AG09319 (cell line): Measurements from ENCODE around the gene FEM1C.

Experiments
- DNase-seq: peaks from one replicate; pipeline ENCODE4 v3.0.0-alpha.2; 2010; ENCODE audit warnings: low read depth; ENCODE audit errors: extremely low read depth
- CTCF ChIP-seq: IDR thresholded peaks from 2 replicates; pipeline ENCODE4 v1.5.1; 2011; ENCODE audit warnings: low read depth, mild to moderate bottlenecking, inconsistent platforms, low read length, moderate library complexity

The FEM1C gene

GRCh38 chr5:115535479-115536035, 9.0 kb downstream of the FEM1C start:
- no peak for TF ChIP-seq CTCF
- DNase-seq: no peak

DNA sequence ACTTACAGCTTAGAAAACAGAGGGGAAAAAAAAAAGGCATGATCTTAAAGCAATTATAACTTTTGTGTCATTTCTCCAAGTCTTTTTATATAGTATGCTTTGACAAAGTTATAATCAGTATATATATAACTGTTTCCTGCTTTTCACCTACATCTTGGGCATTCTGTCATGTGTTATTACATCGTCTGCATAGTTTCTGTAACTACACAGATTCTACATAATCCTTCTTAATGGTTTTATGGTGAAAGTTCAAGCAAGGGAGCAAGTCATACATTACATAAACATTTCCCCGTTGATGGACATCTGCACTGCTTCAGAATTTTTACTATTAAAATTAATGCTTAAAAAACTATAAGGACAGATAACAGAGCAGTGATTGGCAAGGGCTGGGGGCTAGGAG, 12.1 kb downstream of the FEM1C start:
- TF ChIP-seq CTCF: no peak
- no peak for DNase-seq

DNA sequence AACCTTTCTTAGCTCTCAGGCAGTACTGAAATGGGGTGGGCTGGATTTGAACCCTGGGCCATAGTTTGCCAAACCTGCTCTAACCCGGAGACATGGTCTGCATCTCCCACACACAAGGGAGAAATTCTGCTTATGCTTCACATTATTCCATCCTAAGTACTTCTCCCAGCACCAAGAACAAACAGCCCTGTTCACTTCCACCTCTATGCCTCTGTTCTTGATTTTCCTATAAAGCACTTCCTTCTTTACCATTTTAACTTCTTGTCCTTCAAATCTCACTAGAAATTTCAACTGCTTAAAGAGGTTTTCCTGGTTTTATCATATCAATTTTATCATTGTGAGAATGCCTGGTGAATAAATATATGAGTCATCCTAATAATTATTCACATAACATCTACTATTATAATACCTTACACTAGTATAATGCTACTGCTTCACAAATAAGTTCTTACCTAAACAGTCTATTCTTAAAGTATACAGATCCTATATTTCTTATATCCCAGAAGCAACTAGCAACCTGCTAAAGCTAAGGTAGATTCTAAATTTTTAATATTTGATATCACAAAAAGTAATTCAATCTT, 12.7 kb downstream of the FEM1C start:
- no peak for DNase-seq
- no peak for TF ChIP-seq CTCF

DNA sequence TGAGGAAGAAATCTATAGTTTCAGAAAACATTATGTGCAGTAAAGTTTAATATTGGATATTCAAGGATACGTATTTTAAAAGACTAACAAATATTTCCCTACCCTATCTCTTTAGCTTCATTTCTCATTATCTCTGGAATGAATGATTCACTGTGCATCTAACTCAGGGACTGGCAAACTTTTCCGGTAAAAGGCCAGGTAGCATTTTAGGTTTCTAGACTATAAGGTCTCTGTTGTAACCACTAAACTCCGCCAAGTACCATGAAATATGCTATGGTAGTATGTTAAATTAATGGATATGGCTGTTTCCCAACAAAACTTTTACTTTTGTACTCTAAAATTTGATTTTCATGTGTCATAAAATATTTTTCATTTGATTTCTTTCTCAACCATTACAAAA, 13.2 kb downstream of the FEM1C start:
- no peak for TF ChIP-seq CTCF
- DNase-seq: no peak

DNA sequence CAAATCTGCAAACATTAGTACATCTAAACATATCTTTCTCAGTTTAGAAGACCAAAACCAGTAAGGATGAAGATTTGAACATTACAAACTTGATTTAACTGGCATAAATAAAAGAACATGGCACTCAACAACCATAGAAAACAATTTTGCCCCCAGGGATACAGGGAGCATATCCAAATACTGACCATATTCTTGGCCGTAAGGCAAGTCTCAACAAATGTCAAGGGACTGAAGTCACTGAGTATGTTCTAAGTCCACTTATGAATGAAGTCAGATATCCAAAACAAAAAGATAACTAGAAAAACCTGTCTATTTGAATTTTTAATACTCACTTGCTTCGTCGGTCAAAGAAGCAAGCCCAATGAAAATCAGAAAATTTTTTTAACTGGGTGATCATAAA, 14.1 kb downstream of the FEM1C start:
- no peak for DNase-seq
- no peak for TF ChIP-seq CTCF

DNA sequence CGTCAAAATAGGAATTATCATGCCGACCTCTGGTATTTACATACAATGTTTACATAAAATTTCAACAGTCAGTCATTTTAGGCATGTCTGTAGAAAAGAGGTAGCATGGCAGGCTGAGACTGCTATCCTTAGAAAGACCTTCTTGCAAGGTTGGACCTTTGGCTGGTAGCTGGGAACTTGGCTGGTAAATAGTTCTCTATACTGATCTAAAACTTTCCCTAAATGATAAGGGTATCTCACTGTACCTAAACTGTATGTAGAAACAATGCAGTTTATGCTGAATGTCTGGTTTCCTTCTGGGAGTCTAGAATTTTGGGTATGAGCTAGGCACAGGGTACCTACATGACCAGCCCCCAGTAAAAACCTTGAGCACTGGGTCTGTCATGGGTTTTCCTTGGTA, 18.0 kb downstream of the FEM1C start:
- no peak for TF ChIP-seq CTCF
- DNase-seq: no peak

DNA sequence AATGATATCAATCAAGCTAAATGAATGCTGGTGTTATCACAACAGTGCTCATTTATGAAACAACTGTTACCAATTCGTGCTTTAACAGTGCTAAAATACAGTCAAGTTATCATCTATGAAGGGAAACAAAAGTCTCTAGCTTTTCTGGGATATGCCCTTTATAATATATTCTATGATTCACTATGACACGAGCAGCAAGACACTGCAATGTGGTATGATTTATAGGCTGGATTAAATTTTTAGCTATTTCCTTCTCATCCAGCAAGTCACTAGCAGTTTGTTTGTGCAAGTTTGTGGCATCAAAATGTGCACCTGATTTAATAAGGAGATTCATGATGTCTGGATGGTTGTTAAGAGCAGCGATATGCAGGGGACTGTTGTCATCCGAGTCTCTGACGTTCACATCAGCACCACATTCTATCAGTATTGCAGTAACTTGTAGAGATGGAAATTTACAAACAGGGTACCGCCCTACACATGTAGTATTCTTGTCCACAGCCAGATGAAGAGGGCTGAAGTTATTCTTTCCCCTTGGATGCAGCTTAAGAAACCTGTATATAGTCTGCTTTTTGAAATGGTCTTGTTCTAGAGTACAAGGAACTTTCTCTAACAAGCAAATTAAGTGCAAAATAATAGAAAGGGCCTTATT, 20.3 kb downstream of the FEM1C start:
- TF ChIP-seq CTCF: no peak
- no peak for DNase-seq
